Kidney (tissue), 14 donors: ENCODE data around the gene PAX5. TPM values are rescaled to one million over a fixed set of nuclear protein-coding genes. Genes with fewer than 3 reads are reported as not detected.

Experiments
- DNase-seq, 5 donors: peaks; one replicate each; pipeline ENCODE4 v3.0.0-alpha.2; 2013 to 2020
- FAIRE-seq: peaks from 2 replicates; lab custom pipeline; 2012; peaks lifted over from hg19 to GRCh38; lab: Jason Lieb, UNC
- H3K27ac ChIP-seq, 2 donors: one replicate each; pipeline ENCODE4 v1.7.0; 2013; ENCODE audit warnings: low read depth in 2 of 2, low read length in 2 of 2, inconsistent platforms in 1 of 2
- H3K27me3 ChIP-seq: one replicate; pipeline ENCODE4 v1.7.1; 2013; ENCODE audit warnings: low read length, inconsistent platforms; ENCODE audit not compliant: control insufficient read depth, insufficient read depth
- H3K36me3 ChIP-seq, 3 donors: one replicate each; pipeline versions ENCODE4 v1.7.0 to v1.7.1; 2013; ENCODE audit warnings: low read length in 3 of 3, control low read depth in 1 of 3, inconsistent platforms in 1 of 3; ENCODE audit not compliant: insufficient read depth in 3 of 3, control insufficient read depth in 2 of 3
- H3K4me1 ChIP-seq, 3 donors: one replicate each; pipeline versions ENCODE4 v1.7.0 to v1.7.1; 2013; ENCODE audit warnings: low read length in 3 of 3, inconsistent platforms in 1 of 3, low read depth in 1 of 3; ENCODE audit not compliant: control insufficient read depth in 2 of 3, insufficient read depth in 2 of 3
- H3K4me3 ChIP-seq, 3 donors: one replicate each; pipeline versions ENCODE4 v1.7.0 to v1.8.1; 2013; ENCODE audit warnings: low read length in 3 of 3, control low read depth in 1 of 3, inconsistent platforms in 1 of 3
- H3K9ac ChIP-seq, 3 donors: one replicate each; pipeline versions ENCODE4 v1.7.0 to v1.7.1; 2013; ENCODE audit warnings: low read length in 3 of 3, control low read depth in 1 of 3, inconsistent platforms in 1 of 3
- H3K9me3 ChIP-seq, 3 donors: one replicate each; pipeline versions ENCODE4 v1.7.0 to v1.7.1; 2013; ENCODE audit warnings: low read length in 3 of 3, control low read depth in 1 of 3, inconsistent platforms in 1 of 3; ENCODE audit not compliant: control insufficient read depth in 2 of 3, insufficient read depth in 1 of 3
- CTCF ChIP-seq: IDR thresholded peaks from 3 replicates; pipeline ENCODE4 v1.5.1; 2012; ENCODE audit warnings: mild to moderate bottlenecking, moderate library complexity, borderline replicate concordance; ENCODE audit not compliant: insufficient read depth; ENCODE audit errors: extremely low read depth
- intact Hi-C: fragments of 100-400 bp; cut with DNase I; formaldehyde crosslinking; loops from one replicate; pipeline ENCODE4 v1.11.1; 2022
- polyA plus RNA-seq: library from polyadenylated mRNA; stranded (reverse); fragments of 350-450 nt; fragmentation: Illumina TruSeq; extraction: RNeasy Lipid Tissue Mini Kit (QIAGEN cat#74804); gene quantifications from one replicate; pipeline ENCODE4 v1.2.3, GENCODE V29; 2014; ENCODE audit warnings: low read depth, low replicate concordance; ENCODE audit not compliant: insufficient read depth
- total RNA-seq: library from RNA; stranded (reverse); fragmentation: NEBNext Ultra II Directional; extraction: Animal tissue kit (Norgen Biotek cat#: 25700); gene quantifications from one replicate; pipeline ENCODE4 v1.2.1, GENCODE V29; 2021
- donor health status: control.
- donor health status: control.
- donor health status: control.
- donor health status: control.
- donor health status: control.
- donor health status: DM: yes; HTN: yes; CAD: no.
- donor health status: Normal renal cell carcinoma (clear cell type).

The PAX5 gene
- total and polyA plus RNA-seq, 2 donors from 2014 or later = 2.7 TPM; not detected in 1

DNA sequence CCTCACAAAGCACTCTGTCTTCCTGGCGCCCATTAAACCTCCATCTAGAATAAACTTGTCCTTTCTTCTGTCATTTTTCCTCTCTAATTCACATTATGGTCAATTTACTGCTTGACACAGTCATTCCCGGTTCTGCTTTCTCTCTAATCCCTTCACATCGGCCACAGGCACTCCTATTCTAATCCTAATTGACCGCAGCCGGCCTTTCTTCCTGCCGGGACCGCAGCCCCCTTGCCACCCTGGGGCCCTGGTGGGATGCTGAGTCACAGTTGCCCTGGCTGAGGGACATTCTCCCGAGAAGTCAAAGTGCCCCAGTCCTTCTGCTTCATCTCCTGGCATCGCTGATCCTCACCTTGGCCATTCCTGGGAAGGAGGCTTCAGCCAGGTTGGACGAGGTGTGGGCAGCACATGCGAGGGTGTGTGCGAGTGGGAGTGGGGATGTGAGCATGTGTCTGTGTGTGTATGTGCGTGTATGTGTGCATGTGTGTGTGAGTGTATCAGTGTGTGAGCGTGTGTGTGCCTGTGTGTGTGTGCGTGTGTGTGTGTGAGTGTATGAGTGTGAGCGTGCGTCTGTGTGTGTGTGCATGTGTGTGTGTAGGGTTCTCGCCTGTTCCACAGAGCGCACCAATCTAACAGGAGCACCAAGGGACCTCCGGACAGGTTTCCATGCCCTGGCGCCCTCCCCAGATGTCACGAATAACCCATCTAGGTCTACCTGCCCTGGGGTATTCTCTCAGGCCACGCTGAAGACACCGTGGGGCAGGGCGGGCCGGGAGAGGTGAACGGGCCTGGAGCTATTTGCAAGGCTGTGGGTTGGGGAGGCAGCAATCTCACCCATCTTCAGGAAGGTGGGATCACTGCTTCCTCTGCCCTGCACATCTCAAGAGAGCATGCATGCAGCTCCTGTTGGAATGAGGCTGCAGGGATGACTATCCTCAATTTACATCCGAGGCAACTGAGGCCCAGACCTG is 191.2 kb downstream of the PAX5 start:
- Histone ChIP-seq H3K9me3 (no peaks in the 10 kb centered on the region), H3K27me3 (no peaks in the 10 kb centered on the region), H3K9ac (no peak overlapping the region), H3K36me3 (no peaks in the 10 kb centered on the region), H3K4me3 (no peak overlapping the region), H3K4me1 (no peaks in the 10 kb centered on the region), H3K27ac (no peak overlapping the region)
- intact Hi-C loops = no loop called here
- DNase-seq (peak in 1 of 5 donors; percentile 52), FAIRE-seq (no peak)
- TF ChIP-seq CTCF = no peak

DNA sequence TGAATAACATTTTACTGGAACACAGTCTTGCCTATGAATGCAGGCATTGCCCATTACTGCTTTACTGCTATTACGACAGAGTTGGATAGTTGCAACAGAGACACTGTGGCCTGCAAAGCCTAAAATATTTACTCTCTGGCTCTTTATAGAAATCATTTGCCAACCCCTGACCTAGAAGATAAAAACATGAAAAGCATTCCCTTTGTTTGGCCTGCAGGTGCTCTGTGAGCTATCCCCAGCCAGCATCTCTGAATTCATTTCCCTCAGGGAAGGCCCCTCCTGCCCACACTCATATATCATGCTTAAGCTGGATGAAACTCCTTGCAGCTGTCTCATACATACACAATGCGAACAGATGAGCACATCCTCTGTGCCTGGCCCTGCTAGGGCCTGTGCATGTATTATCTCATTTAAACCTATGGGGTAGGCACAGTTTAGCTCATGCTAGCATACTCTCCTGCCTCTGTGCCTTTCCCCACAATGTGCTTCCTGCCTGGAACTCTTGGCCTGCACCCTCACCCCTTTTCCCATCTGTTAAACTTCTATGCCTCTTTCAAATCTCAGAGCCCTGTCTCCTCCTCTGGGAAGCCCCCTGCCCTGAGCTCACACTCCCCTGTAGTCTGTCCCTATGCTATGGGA is 193.1 kb downstream of the PAX5 start:
- Histone ChIP-seq H3K36me3 (no peaks in the 10 kb centered on the region), H3K4me1 (no peaks in the 10 kb centered on the region), H3K4me3 (no peak overlapping the region), H3K9ac (no peak overlapping the region), H3K9me3 (no peaks in the 10 kb centered on the region), H3K27ac (no peak overlapping the region), H3K27me3 (no peaks in the 10 kb centered on the region)
- FAIRE-seq (no peak), DNase-seq (no peak)
- intact Hi-C loops = no loop called here
- TF ChIP-seq CTCF = no peak

DNA sequence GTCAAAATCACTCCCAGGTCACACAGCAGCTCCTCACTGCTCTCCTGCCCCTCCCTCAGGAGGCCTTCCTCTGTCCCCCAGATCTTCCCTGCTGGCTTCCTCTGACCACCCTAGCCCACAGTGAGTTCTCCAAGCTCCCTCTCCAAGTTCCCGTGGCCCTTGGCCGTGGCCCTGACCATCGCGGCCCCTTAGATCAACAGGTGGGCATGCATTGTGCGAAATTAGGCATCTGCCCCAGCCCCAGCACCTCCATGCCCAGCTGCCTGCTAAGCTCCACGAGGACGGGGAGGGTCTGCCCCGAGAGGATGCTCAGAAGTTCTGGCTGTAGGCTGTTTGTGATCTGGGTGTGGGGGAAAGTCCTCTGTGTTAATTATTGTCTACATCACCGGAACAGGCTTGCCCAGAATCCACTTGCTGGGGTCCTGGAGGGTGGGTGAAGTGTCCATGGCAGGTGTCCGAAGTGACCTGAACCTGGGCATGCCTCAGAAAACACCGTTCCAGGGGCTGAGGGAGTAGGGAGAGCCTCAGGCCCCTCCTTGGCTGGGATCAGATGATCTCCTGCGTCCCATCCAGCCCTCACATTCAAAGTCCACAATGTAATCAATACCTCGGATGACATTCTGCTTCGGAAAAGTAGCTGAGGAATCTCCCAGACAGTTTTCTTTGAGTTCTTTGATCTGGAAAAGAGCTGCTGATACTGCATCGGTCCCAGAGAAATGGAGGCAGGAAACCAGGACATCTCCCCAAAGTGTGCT is 194.8 kb downstream of the PAX5 start:
- H3K9ac ChIP-seq = no peak overlapping the region
- H3K27me3 ChIP-seq = no peaks in the 10 kb centered on the region
- no peak overlapping the region for H3K4me3 ChIP-seq
- intact Hi-C loops = no loop called here
- no peak for FAIRE-seq
- H3K9me3 ChIP-seq = no peaks in the 10 kb centered on the region
- no peak for TF ChIP-seq CTCF
- H3K27ac ChIP-seq = no peak overlapping the region
- no peaks in the 10 kb centered on the region for H3K4me1 ChIP-seq
- H3K36me3 ChIP-seq = no peaks in the 10 kb centered on the region
- peak in 1 of 5 donors; percentile 36 for DNase-seq
